HepG2 (cell line): ENCODE data around the gene STRN3. TPM values are rescaled to one million over a fixed set of nuclear protein-coding genes. Genes with fewer than 3 reads are reported as not detected.

Source experiments
- ATAC-seq: fragments of 200-7000 bp; cut with Tn5 transposase; 3 replicates; pipeline ENCODE4 v1.9.1; 2020; ENCODE audit warnings: mild to moderate bottlenecking, moderate library complexity
- BruUV-seq: library from RNA; stranded (reverse); fragments of 400-500 nt; replicated peaks from 2 replicates; lab custom pipeline; 2021; lab: Mats Ljungman, UMichigan
- CTCF ChIA-PET: fragments of 300-600 bp; formaldehyde crosslinking; extraction: SDS; loops from one replicate; lab custom pipeline; 2021; ENCODE audit warnings: low total read pairs, inconsistent platforms, low intra/inter-chr PET ratio; lab: Yijun Ruan, JAX
- POLR2A ChIA-PET: fragments of 350-600 bp; sonication (Branson Sonifier 250); formaldehyde crosslinking; loops from one replicate; lab custom pipeline; 2020; ENCODE audit warnings: antibody characterized with exemption, inconsistent platforms; lab: Yijun Ruan, JAX
- DNase-seq: peaks from one replicate; pipeline ENCODE4 v3.0.0-alpha.2; 2015; ENCODE audit warnings: low spot score
- FAIRE-seq: peaks from 3 replicates; lab custom pipeline; 2011; peaks lifted over from hg19 to GRCh38; lab: Jason Lieb, UNC
- H2AFZ ChIP-seq: one replicate; pipeline ENCODE4 v1.6.1; 2011; ENCODE audit warnings: low read length, inconsistent platforms
- H3K27ac ChIP-seq: fragments of 300-600 bp; 3 replicates; pipeline ENCODE4 v1.8.0; 2011; ENCODE audit warnings: mixed run types, mild to moderate bottlenecking, mixed read lengths, low read length, inconsistent platforms; ENCODE audit not compliant: insufficient read depth; ENCODE audit errors: extremely low read length
- H3K27me3 ChIP-seq, 2 experiments: fragments of 200-600 bp in 1 of 2; 2 replicates in 1 of 2; 3 replicates in 1 of 2; pipeline versions ENCODE4 v1.6.0 to v1.8.0; 2011; ENCODE audit warnings: low read length in 2 of 2, mild to moderate bottlenecking in 2 of 2, moderate library complexity in 2 of 2, inconsistent platforms in 1 of 2; ENCODE audit not compliant: insufficient read depth in 2 of 2, control insufficient read depth in 1 of 2
- H3K36me3 ChIP-seq, 2 experiments: fragments of 200-600 bp in 1 of 2; replicated peaks in 1 of 2; 2 replicates in 1 of 2; 3 replicates in 1 of 2; pipeline versions ENCODE4 v1.5.1 to v1.8.0; 2011; ENCODE audit warnings: low read length in 2 of 2, inconsistent platforms in 1 of 2; ENCODE audit not compliant: insufficient read depth in 2 of 2, control insufficient read depth in 1 of 2
- H3K4me1 ChIP-seq: 2 replicates; pipeline ENCODE4 v1.5.1; 2012; ENCODE audit warnings: low read length, inconsistent platforms; ENCODE audit not compliant: insufficient read depth
- H3K4me2 ChIP-seq: 2 replicates; pipeline ENCODE4 v1.6.0; 2011; ENCODE audit warnings: low read depth, low read length, inconsistent platforms
- H3K4me3 ChIP-seq, 3 experiments: fragments of 200-600 bp in 1 of 3; sonication (generic), shearing (Covaris generic) in 1 of 3; replicated peaks in 1 of 3; 2 replicates each; pipeline ENCODE4 v1.5.1; 2011 to 2016; ENCODE audit warnings: low read length in 3 of 3, inconsistent platforms in 2 of 3, low read depth in 2 of 3, mild to moderate bottlenecking in 2 of 3, control low read depth in 1 of 3, mixed read lengths in 1 of 3; ENCODE audit not compliant: insufficient read depth in 1 of 3
- H3K79me2 ChIP-seq: one replicate; pipeline ENCODE4 v1.6.1; 2011; ENCODE audit warnings: low read length, inconsistent platforms; ENCODE audit not compliant: insufficient read depth
- H3K9ac ChIP-seq: 2 replicates; pipeline ENCODE4 v1.6.0; 2011; ENCODE audit warnings: mild to moderate bottlenecking, low read depth, low read length, inconsistent platforms; ENCODE audit not compliant: insufficient read depth
- H3K9me3 ChIP-seq: 2 replicates; pipeline ENCODE4 v1.5.1; 2012; ENCODE audit warnings: mild to moderate bottlenecking, low read length
- H4K20me1 ChIP-seq: 2 replicates; pipeline ENCODE4 v1.6.0; 2011; ENCODE audit warnings: inconsistent platforms, mild to moderate bottlenecking, low read length, moderate library complexity; ENCODE audit not compliant: insufficient read depth
- PCBP1 ChIP-seq: fragments of 200-400 bp; formaldehyde crosslinking; IDR thresholded peaks from 2 replicates; pipeline ENCODE4 v1.6.1; 2017; ENCODE audit warnings: mild to moderate bottlenecking, low read depth, low read length, borderline replicate concordance
- PHF20 ChIP-seq: sonication (generic); formaldehyde crosslinking; IDR thresholded peaks from 2 replicates; pipeline ENCODE4 v1.5.0; 2020; ENCODE audit warnings: mild to moderate bottlenecking, missing genetic modification reagents
- POLR2AphosphoS5 ChIP-seq: IDR thresholded peaks from 2 replicates; pipeline ENCODE4 v1.6.1; 2012; ENCODE audit warnings: low read depth, low read length
- SOX6 ChIP-seq, 2 experiments: fragments of 450-650 bp in 1 of 2; sonication (generic) in 1 of 2; formaldehyde crosslinking in 1 of 2; IDR thresholded peaks; 2 replicates each; pipeline versions ENCODE4 v1.4.0 to v1.6.1; 2017 to 2020; ENCODE audit warnings: antibody characterized with exemption in 1 of 2, mild to moderate bottlenecking in 1 of 2, missing genetic modification reagents in 1 of 2
- ZNF335 ChIP-seq: sonication (generic); formaldehyde crosslinking; IDR thresholded peaks from 2 replicates; pipeline ENCODE4 v1.4.0; 2020; ENCODE audit warnings: missing genetic modification reagents
- ZZZ3 ChIP-seq: sonication (generic); formaldehyde crosslinking; IDR thresholded peaks from 2 replicates; pipeline ENCODE4 v1.4.0; 2020; ENCODE audit warnings: missing genetic modification reagents, mild to moderate bottlenecking, borderline replicate concordance
- WGBS: methylation state at CpG from one replicate; pipeline ENCODE4 v1.1.6; 2017; ENCODE audit warnings: low lambda C conversion rate; 5-methylcytosine and 5-hydroxymethylcytosine counted together
- in situ Hi-C: cut with HindIII; loops from 2 replicates; pipeline ENCODE4 v1.10.0; 2017; ENCODE audit warnings: low pct_unique_long_range_greater_than_20kb; ENCODE audit not compliant: extremely low pct_ligation_motif_present
- intact Hi-C: fragments of 100-400 bp; cut with micrococcal nuclease; formaldehyde crosslinking; loops from one replicate; pipeline ENCODE4 v1.10.0; 2022; ENCODE audit not compliant: unreplicated experiment
- polyA plus RNA-seq, 8 experiments: library from polyadenylated mRNA; depleted of rRNA in 3 of 8; stranded (reverse) in 7 of 8; unstranded in 1 of 8; fragments of >200 nt; fragmentation: Illumina TruSeq in 4 of 8; extraction: Trizol in 4 of 8; gene quantifications; 2 replicates each; pipeline versions ENCODE4 v1.2.1 to v1.2.3, GENCODE V29; 2011 to 2016; ENCODE audit warnings: low read depth in 4 of 8, missing spikeins in 1 of 8, mixed read lengths in 1 of 8; ENCODE audit not compliant: insufficient read depth in 1 of 8
- total RNA-seq, 5 experiments: library from RNA; depleted of rRNA; stranded (reverse); fragments of >200 nt; fragmentation: Illumina TruSeq; extraction: Trizol; gene quantifications; 2 replicates each; pipeline ENCODE4 v1.2.3, GENCODE V29; 2016; ENCODE audit warnings: low read depth in 1 of 5
- TF ChIP-seq, protein P1 (sequence below): IDR thresholded peaks from 2 replicates; pipeline ENCODE4 v1.6.1; 2016
- TF ChIP-seq, protein P2 (sequence below): sonication (generic); formaldehyde crosslinking; IDR thresholded peaks from 2 replicates; pipeline ENCODE4 v1.4.0; 2020; ENCODE audit warnings: missing genetic modification reagents
- TF ChIP-seq, protein P3 (sequence below): sonication (generic); formaldehyde crosslinking; IDR thresholded peaks from 2 replicates; pipeline ENCODE4 v1.5.1; 2020; ENCODE audit warnings: missing genetic modification reagents, mild to moderate bottlenecking, borderline replicate concordance
- TF ChIP-seq, protein P4 (sequence below): sonication (generic); formaldehyde crosslinking; IDR thresholded peaks from 2 replicates; pipeline ENCODE4 v1.4.0; 2020; ENCODE audit warnings: missing genetic modification reagents; ENCODE audit errors: not compliant biosample characterization

Gene STRN3
- total and polyA plus RNA-seq, 2 of the 13 experiments (the other 11 are each of a cell fraction or from before 2014, with no cell fraction given): 49.4 to 123 TPM

DNA sequence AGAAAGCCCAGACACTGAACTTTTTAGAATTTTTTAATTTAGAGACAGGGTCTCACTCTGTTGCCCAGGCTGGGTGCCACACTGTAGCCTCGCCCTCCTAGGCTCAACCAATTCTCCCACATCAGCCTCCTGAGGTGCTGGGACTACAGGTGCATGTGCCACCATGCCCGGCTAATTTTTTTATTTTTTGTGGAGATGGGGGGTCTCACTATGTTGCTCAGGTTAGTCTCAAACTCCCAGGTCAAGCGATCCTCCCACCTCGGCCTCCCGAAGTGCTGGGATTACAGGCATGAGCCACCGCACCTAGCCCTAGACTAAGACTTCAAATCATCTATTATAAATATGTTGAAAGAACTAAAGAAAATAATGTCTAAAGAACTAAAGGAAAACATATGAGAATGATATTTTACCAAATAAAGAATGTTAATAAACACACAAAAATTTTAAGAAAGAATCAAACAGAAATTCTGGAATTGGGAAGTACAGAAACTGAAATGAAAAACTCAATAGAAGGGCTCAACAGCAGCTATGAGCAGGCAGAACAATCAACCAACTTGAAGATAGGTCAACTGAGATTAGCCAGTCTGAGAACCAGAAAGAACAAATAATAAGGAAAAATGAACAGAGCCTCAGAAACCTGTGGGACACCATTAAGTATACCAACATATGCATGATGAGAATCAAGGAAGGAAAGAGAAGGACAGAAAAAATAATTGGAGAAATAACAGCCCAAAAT lies 27.0 kb downstream of the STRN3 start:
- Histone ChIP-seq H3K27ac (no peak overlapping the region), H3K9ac (no peak overlapping the region), H2AFZ (no peak overlapping the region), H3K4me2 (no peak overlapping the region), H3K4me3 (no peak overlapping the region), H4K20me1 (peaks cover 61% of the 10 kb centered on the region), H3K27me3 (no peaks in the 10 kb centered on the region), H3K9me3 (peaks cover 18% of the 10 kb centered on the region), H3K36me3 (peaks cover 26 to 64% of the 10 kb centered on the region in 2 experiments), H3K4me1 (no peaks in the 10 kb centered on the region), H3K79me2 (peaks cover 94% of the 10 kb centered on the region)
- BruUV-seq: no TSS peak
- POLR2A ChIA-PET: interaction anchor here (1.2 kb wide), 1 partner anchor 27 kb away, joined by 6 read pairs; the partner anchor contains the start of gene STRN3
- ATAC-seq (no peak), FAIRE-seq (no peak), DNase-seq (no peak)
- intact Hi-C loops: no loop called here
- 96% methylated on average over 6 of the region's 6 CpGs for WGBS
- CTCF ChIA-PET: no interaction called here
- in situ Hi-C loops: no loop called here
- TF ChIP-seq, protein P1, sequence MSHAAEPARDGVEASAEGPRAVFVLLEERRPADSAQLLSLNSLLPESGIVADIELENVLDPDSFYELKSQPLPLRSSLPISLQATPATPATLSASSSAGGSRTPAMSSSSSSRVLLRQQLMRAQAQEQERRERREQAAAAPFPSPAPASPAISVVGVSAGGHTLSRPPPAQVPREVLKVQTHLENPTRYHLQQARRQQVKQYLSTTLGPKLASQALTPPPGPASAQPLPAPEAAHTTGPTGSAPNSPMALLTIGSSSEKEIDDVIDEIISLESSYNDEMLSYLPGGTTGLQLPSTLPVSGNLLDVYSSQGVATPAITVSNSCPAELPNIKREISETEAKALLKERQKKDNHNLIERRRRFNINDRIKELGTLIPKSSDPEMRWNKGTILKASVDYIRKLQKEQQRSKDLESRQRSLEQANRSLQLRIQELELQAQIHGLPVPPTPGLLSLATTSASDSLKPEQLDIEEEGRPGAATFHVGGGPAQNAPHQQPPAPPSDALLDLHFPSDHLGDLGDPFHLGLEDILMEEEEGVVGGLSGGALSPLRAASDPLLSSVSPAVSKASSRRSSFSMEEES (CRISPR knock-in tag): no peak
- TF ChIP-seq ZZZ3 (CRISPR knock-in tag): no peak
- TF ChIP-seq, protein P2, sequence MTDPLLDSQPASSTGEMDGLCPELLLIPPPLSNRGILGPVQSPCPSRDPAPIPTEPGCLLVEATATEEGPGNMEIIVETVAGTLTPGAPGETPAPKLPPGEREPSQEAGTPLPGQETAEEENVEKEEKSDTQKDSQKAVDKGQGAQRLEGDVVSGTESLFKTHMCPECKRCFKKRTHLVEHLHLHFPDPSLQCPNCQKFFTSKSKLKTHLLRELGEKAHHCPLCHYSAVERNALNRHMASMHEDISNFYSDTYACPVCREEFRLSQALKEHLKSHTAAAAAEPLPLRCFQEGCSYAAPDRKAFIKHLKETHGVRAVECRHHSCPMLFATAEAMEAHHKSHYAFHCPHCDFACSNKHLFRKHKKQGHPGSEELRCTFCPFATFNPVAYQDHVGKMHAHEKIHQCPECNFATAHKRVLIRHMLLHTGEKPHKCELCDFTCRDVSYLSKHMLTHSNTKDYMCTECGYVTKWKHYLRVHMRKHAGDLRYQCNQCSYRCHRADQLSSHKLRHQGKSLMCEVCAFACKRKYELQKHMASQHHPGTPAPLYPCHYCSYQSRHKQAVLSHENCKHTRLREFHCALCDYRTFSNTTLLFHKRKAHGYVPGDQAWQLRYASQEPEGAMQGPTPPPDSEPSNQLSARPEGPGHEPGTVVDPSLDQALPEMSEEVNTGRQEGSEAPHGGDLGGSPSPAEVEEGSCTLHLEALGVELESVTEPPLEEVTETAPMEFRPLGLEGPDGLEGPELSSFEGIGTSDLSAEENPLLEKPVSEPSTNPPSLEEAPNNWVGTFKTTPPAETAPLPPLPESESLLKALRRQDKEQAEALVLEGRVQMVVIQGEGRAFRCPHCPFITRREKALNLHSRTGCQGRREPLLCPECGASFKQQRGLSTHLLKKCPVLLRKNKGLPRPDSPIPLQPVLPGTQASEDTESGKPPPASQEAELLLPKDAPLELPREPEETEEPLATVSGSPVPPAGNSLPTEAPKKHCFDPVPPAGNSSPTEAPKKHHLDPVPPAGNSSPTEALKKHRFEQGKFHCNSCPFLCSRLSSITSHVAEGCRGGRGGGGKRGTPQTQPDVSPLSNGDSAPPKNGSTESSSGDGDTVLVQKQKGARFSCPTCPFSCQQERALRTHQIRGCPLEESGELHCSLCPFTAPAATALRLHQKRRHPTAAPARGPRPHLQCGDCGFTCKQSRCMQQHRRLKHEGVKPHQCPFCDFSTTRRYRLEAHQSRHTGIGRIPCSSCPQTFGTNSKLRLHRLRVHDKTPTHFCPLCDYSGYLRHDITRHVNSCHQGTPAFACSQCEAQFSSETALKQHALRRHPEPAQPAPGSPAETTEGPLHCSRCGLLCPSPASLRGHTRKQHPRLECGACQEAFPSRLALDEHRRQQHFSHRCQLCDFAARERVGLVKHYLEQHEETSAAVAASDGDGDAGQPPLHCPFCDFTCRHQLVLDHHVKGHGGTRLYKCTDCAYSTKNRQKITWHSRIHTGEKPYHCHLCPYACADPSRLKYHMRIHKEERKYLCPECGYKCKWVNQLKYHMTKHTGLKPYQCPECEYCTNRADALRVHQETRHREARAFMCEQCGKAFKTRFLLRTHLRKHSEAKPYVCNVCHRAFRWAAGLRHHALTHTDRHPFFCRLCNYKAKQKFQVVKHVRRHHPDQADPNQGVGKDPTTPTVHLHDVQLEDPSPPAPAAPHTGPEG (CRISPR knock-in tag): no peak
- TF ChIP-seq PCBP1: no peak
- TF ChIP-seq POLR2AphosphoS5: no peak
- no peak for TF ChIP-seq ZNF335
- TF ChIP-seq, protein P3, sequence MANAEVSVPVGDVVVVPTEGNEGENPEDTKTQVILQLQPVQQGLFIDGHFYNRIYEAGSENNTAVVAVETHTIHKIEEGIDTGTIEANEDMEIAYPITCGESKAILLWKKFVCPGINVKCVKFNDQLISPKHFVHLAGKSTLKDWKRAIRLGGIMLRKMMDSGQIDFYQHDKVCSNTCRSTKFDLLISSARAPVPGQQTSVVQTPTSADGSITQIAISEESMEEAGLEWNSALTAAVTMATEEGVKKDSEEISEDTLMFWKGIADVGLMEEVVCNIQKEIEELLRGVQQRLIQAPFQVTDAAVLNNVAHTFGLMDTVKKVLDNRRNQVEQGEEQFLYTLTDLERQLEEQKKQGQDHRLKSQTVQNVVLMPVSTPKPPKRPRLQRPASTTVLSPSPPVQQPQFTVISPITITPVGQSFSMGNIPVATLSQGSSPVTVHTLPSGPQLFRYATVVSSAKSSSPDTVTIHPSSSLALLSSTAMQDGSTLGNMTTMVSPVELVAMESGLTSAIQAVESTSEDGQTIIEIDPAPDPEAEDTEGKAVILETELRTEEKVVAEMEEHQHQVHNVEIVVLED: no peak
- TF ChIP-seq, protein P4, sequence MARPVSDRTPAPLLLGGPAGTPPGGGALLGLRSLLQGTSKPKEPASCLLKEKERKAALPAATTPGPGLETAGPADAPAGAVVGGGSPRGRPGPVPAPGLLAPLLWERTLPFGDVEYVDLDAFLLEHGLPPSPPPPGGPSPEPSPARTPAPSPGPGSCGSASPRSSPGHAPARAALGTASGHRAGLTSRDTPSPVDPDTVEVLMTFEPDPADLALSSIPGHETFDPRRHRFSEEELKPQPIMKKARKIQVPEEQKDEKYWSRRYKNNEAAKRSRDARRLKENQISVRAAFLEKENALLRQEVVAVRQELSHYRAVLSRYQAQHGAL (CRISPR knock-in tag): peak; percentile 36
- TF ChIP-seq SOX6 (IDR thresholded peaks at IDR 0.05): no peak
- TF ChIP-seq SOX6 (CRISPR knock-in tag; IDR thresholded peaks at IDR 0.05): no peak
- TF ChIP-seq PHF20: peak; percentile 21; the same call in 1 of the 2 replicates
